ENCODE results near the gene DDX54.

Gene DDX54

DNA sequence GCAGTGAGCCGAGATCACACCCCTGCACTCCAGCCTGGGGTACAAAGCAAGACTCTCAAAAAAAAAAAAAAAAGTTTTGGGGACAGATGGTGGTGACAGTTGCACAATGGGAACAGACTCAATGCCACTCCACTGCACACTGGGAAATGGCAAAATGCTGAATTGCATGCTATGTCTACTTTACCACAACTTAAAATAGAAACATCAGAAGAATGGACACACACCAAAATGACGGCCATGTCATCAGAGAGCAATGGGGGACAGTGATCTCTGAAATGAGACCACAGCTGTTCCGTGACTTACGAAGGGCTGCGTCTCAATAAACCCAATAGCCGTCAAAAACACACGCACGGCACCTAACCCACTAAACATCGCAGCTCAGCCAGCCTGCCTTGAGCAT lies 13.7 kb downstream of the DDX54 start:
- no peak overlapping the region for H3K4me3 ChIP-seq (replicated peaks; ENCODE audit: low read depth, low read length)
- no peak for DNase-seq (ENCODE audit: extremely low read depth, low read depth)
- TF ChIP-seq, protein P1, sequence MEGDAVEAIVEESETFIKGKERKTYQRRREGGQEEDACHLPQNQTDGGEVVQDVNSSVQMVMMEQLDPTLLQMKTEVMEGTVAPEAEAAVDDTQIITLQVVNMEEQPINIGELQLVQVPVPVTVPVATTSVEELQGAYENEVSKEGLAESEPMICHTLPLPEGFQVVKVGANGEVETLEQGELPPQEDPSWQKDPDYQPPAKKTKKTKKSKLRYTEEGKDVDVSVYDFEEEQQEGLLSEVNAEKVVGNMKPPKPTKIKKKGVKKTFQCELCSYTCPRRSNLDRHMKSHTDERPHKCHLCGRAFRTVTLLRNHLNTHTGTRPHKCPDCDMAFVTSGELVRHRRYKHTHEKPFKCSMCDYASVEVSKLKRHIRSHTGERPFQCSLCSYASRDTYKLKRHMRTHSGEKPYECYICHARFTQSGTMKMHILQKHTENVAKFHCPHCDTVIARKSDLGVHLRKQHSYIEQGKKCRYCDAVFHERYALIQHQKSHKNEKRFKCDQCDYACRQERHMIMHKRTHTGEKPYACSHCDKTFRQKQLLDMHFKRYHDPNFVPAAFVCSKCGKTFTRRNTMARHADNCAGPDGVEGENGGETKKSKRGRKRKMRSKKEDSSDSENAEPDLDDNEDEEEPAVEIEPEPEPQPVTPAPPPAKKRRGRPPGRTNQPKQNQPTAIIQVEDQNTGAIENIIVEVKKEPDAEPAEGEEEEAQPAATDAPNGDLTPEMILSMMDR (IDR thresholded peaks at IDR 0.05; ENCODE audit: low read depth, low read length, missing control alignments), result no peak

DNA sequence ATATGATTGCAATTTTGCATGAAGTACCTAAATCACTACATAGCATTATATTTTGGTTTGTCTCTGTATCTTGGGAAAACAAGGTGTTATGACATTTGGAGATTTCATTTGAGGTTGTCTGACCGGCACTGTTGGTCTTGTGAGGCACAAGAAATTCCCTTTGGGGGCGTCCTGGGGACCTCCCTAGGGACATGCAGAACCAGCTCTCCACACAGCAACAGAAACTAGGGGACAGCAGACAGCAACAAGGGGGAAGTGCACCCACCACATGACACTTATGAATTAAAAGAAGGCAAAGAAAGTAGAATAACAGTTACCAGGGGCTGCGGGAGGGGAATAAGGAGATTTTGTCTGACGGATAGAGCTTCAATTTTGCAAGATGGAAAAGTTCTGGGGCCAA lies 14.4 kb downstream of the DDX54 start:
- TF ChIP-seq, protein P1 (IDR thresholded peaks at IDR 0.05; ENCODE audit: low read depth, low read length, missing control alignments), result no peak
- no peak overlapping the region for H3K4me3 ChIP-seq (replicated peaks; ENCODE audit: low read depth, low read length)
- no peak for DNase-seq (ENCODE audit: extremely low read depth, low read depth)

DNA sequence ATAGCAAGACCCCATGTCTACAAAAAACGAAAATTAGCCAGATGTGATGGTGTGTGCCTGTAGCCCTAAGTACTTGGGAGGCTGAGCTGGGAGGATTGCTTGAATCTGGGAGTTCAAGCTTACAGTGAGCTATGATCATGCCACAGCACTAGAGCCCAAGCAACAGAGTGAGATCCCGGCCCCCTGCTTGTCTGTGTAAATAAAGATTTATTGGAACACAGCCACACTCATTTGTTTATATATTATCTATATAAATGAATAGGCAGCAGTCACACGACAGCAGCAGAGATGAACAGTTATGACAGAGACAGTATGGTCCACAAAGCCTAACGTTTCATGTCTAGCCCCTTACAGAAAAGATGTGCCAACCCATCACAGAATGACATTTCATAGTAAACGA lies 14.8 kb downstream of the DDX54 start:
- no peak for DNase-seq (ENCODE audit: extremely low read depth, low read depth)
- TF ChIP-seq, protein P1 (IDR thresholded peaks at IDR 0.05; ENCODE audit: low read depth, low read length, missing control alignments), result no peak

DNA sequence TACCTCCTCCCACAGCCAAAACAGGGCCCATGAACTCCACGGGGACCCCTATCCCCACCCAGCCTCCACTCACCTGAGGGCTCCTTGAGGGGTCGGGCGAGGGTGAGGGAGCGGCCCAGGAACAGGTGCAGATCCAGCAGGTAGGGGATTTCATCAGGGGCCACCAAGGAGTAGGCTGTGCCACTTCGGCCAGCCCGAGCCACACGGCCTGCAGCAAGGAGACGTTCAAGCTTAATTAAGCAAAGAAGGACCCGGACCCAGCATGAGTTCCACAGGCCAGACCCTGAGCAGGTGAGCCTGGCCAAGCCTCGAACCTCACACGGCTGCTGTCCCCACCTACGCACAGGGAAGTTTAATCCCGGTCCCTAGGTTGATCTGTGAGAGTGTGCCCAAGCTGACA lies 15.6 kb downstream of the DDX54 start:
- TF ChIP-seq, protein P1 (IDR thresholded peaks at IDR 0.05; ENCODE audit: low read depth, low read length, missing control alignments), result no peak

More for the DNA sequence above, 14.8 kb downstream of the DDX54 start:
- no peak overlapping the region for H3K4me3 ChIP-seq (replicated peaks; ENCODE audit: low read depth, low read length)

DNA sequence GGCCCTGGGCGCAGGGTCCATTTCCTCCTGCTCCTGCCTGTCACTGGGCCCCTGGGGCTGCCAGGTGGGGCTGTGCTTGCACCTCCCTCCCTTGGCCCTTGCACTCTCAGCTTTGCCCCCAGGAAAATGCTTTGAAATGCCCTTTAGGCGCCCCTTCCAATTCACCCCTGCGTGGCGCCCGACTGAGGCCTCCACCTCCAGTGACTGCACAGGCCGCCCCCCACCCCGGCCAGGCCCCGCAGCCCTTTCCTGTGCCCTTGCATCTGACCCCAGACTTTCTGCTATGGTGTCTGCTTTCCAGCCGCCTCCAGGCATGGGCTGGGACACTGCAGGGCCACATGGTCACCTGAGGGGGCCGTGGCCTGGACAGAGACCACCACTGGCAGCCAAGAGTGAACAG lies 17.4 kb downstream of the DDX54 start:
- DNase-seq (ENCODE audit: extremely low read depth, low read depth), result no peak
- TF ChIP-seq, protein P1 (IDR thresholded peaks at IDR 0.05; ENCODE audit: low read depth, low read length, missing control alignments), result no peak
- H3K4me3 ChIP-seq (replicated peaks; ENCODE audit: low read depth, low read length), result no peak overlapping the region

More for the DNA sequence above, 15.6 kb downstream of the DDX54 start:
- H3K4me3 ChIP-seq (replicated peaks; ENCODE audit: low read depth, low read length), result no peak overlapping the region
- DNase-seq (ENCODE audit: extremely low read depth, low read depth), result no peak

DNA sequence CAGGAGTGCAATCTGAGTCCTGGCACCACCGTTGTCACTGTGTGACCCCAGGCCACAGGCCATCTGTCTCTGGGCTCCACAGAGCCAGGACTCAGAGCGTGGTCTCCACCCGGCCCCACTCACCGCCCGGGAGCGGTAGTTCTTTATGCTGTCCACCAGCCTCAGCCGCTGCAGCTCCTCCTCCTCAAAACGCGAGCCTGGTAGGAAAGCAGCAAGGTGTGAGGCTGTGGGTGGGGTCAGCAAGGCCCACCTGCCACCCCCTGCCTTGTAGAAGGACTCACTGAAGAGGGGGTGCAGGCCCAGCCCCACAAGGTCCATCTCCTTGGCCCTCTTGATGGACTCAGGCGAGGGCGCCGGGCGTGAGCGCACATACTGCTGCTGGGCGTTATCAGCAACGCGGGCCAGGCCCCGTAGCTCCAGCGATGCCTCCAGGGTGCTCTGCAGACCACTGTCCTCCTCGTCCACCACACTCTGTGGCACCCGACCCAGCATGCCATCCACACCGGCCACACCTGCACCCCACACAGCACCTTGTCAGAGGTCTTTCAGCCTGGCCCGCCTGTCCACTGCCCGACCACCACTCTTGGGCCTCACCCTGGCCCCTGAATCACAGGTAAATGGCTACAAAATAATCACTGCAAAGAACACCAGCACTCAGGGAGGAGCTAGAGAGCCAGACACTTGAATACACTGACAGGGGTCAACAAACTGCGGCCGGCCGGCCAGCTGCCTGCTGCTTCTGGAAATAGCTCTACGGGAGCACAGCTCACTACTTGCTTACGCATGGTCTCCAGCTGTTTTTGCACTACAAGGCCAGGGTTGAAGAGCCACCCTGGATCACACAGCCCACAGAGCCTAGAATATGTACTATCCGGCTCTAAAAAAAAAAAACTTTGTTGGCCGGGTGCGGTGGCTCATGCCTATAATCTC lies 19.5 kb downstream of the DDX54 start:
- DNase-seq (ENCODE audit: extremely low read depth, low read depth), result no peak
- TF ChIP-seq, protein P1 (IDR thresholded peaks at IDR 0.05; ENCODE audit: low read depth, low read length, missing control alignments), result no peak
- H3K4me3 ChIP-seq (replicated peaks; ENCODE audit: low read depth, low read length), result no peak overlapping the region

Measured in HFF-Myc (cell line).